Measurements from ENCODE around the gene CMTM8.

CMTM8 gene

DNA sequence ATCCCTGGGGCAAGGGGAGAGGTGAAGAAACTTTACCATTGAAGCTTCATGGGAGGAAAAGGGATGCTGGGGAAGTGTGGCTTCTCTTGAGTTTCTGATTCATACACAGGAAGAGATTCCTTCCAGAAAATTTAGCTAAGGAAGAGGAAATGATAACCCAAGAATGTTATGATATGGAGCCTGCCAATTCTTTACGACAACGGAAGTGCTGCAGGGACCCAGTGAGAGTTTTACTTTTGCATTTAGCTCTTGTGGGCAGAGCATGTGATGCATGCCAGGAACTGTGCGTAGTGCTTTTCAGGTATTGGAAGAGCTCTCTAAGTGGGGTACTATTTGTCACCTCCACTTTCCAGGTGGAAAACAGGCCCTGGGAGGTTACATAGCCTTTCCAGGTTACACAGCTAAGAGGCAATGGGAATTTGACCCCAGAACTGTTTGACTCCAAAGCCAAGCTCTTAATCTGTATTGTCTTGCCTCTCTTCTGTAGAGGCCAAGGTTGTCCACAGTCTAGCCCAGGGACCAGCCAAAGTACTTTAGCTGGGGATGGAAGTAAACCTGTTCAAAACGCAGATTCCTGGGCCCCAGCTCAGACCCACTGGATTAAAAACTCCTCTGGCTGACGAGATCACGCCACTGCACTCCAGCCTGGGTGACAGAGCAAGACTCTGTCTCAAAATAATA, 176.2 kb downstream of the CMTM8 start:
- DNase-seq = no peak

DNA sequence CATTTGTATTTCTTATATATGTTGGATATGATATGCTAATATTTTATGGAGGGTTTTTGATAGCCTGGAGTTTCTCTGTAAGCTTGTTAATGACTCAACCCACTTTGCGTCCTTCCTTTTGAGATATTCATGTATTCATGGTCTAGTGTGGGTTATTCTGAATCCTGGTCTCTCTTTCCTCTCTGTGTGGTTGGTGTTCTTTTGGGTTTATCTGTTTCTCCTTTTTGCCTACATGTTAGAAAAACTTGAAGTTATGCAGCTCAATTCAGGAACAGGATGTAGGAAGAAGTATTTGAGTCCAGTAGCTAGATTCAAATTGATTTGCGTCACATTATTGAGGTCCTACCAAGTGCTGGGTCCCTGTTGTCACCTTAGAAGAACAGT, 181.3 kb downstream of the CMTM8 start:
- DNase-seq = no peak
